HepG2 (cell line): ENCODE measurements around the gene FGF19. TPM values are rescaled to one million over a fixed set of nuclear protein-coding genes. Genes with fewer than 3 reads are reported as not detected.

Source experiments
- ARNTL ChIP-seq: sonication (generic); formaldehyde crosslinking; IDR thresholded peaks from 2 replicates; pipeline ENCODE4 v1.4.0; 2020; ENCODE audit warnings: mild to moderate bottlenecking, missing genetic modification reagents
- CCDC6 ChIP-seq: sonication (generic); formaldehyde crosslinking; IDR thresholded peaks from 2 replicates; pipeline ENCODE4 v1.8.1; 2022; ENCODE audit warnings: mild to moderate bottlenecking, missing genetic modification reagents, moderate library complexity
- DPF2 ChIP-seq: sonication (generic); formaldehyde crosslinking; IDR thresholded peaks from 2 replicates; pipeline ENCODE4 v1.4.0; 2020; ENCODE audit warnings: mild to moderate bottlenecking, low read depth, missing genetic modification reagents, borderline replicate concordance
- DZIP1 ChIP-seq: sonication (generic); formaldehyde crosslinking; IDR thresholded peaks from 2 replicates; pipeline ENCODE4 v1.5.0; 2020; ENCODE audit warnings: mild to moderate bottlenecking, missing genetic modification reagents
- HMGXB4 ChIP-seq, 2 experiments: sonication (generic) in 1 of 2; formaldehyde crosslinking in 1 of 2; IDR thresholded peaks; 2 replicates each; pipeline versions ENCODE4 v1.4.0 to v1.6.1; 2018 to 2020; ENCODE audit warnings: missing genetic modification reagents in 2 of 2, borderline replicate concordance in 1 of 2, low read depth in 1 of 2, mild to moderate bottlenecking in 1 of 2, missing biosample characterization in 1 of 2
- PHB2 ChIP-seq: fragments of 450-650 bp; IDR thresholded peaks from 2 replicates; pipeline ENCODE4 v1.6.1; 2018; ENCODE audit not compliant: partially characterized antibody
- RBFOX2 ChIP-seq: fragments of 200-400 bp; formaldehyde crosslinking; IDR thresholded peaks from 2 replicates; pipeline ENCODE4 v1.6.1; 2017; ENCODE audit warnings: low read depth, mild to moderate bottlenecking, low read length
- REL ChIP-seq: sonication (generic); formaldehyde crosslinking; conservative IDR thresholded peaks from 2 replicates; pipeline ENCODE4 v1.8.0; 2022; ENCODE audit warnings: mild to moderate bottlenecking, missing genetic modification reagents, moderate library complexity
- RXRB ChIP-seq: IDR thresholded peaks from 2 replicates; pipeline ENCODE4 v1.6.1; 2016; ENCODE audit warnings: borderline replicate concordance, missing genetic modification reagents, missing compliant biosample characterization
- SMAD1 ChIP-seq: sonication (generic); formaldehyde crosslinking; IDR thresholded peaks from 2 replicates; pipeline ENCODE4 v1.4.0; 2020; ENCODE audit warnings: missing genetic modification reagents, low read depth, mild to moderate bottlenecking, borderline replicate concordance
- UBTF ChIP-seq: sonication (generic); formaldehyde crosslinking; IDR thresholded peaks from 2 replicates; pipeline ENCODE4 v1.4.0; 2020; ENCODE audit warnings: mild to moderate bottlenecking, missing genetic modification reagents
- ZBTB39 ChIP-seq: sonication (generic); formaldehyde crosslinking; IDR thresholded peaks from 2 replicates; pipeline ENCODE4 v1.5.0; 2020; ENCODE audit warnings: missing genetic modification reagents
- ZNF362 ChIP-seq: sonication (generic); formaldehyde crosslinking; IDR thresholded peaks from 2 replicates; pipeline ENCODE4 v1.4.0; 2020; ENCODE audit warnings: missing genetic modification reagents, mild to moderate bottlenecking, borderline replicate concordance
- ZNF572 ChIP-seq: sonication (generic); formaldehyde crosslinking; IDR thresholded peaks from 2 replicates; pipeline ENCODE4 v1.5.1; 2020; ENCODE audit warnings: mild to moderate bottlenecking, missing genetic modification reagents
- ZNF746 ChIP-seq: sonication (generic); formaldehyde crosslinking; IDR thresholded peaks from 2 replicates; pipeline ENCODE4 v1.8.0; 2022; ENCODE audit warnings: mild to moderate bottlenecking, missing genetic modification reagents
- polyA plus RNA-seq, 8 experiments: library from polyadenylated mRNA; depleted of rRNA in 3 of 8; stranded (reverse) in 7 of 8; unstranded in 1 of 8; fragments of >200 nt; fragmentation: Illumina TruSeq in 4 of 8; extraction: Trizol in 4 of 8; gene quantifications; 2 replicates each; pipeline versions ENCODE4 v1.2.1 to v1.2.3, GENCODE V29; 2011 to 2016; ENCODE audit warnings: low read depth in 4 of 8, missing spikeins in 1 of 8, mixed read lengths in 1 of 8; ENCODE audit not compliant: insufficient read depth in 1 of 8
- total RNA-seq, 5 experiments: library from RNA; depleted of rRNA; stranded (reverse); fragments of >200 nt; fragmentation: Illumina TruSeq; extraction: Trizol; gene quantifications; 2 replicates each; pipeline ENCODE4 v1.2.3, GENCODE V29; 2016; ENCODE audit warnings: low read depth in 1 of 5

FGF19 gene
- total and polyA plus RNA-seq, 2 of the 13 experiments (the other 11 are each of a cell fraction or from before 2014, with no cell fraction given) = 0.07 TPM; not detected in 1

- TF ChIP-seq ZBTB39 (CRISPR knock-in tag) = no peak
- no peak for TF ChIP-seq RBFOX2
- no peak for TF ChIP-seq UBTF (CRISPR knock-in tag)
- TF ChIP-seq RXRB (CRISPR knock-in tag) = peak; percentile 37; the same call in 1 of the 2 replicates
- TF ChIP-seq ZNF362 (CRISPR knock-in tag) = no peak
- no peak for TF ChIP-seq CCDC6
- no peak for TF ChIP-seq DPF2
- TF ChIP-seq PHB2 = no peak
- no peak for TF ChIP-seq ZNF572 (CRISPR knock-in tag)
- TF ChIP-seq ARNTL = no peak
- TF ChIP-seq ZNF746 = peak; percentile 49; the same call in 1 of the 2 replicates
- TF ChIP-seq DZIP1 (CRISPR knock-in tag) = no peak
- no peak for TF ChIP-seq SMAD1 (CRISPR knock-in tag)
- TF ChIP-seq REL (CRISPR knock-in tag) = no peak
- peak; percentile 45 to 46; a peak in 2 of 4 replicates for TF ChIP-seq HMGXB4 (CRISPR knock-in tag; IDR thresholded peaks at IDR 0.05; ENCODE audit: borderline replicate concordance in 1 of 2, low read depth in 1 of 2)
Observed at GRCh38 chr11:69683764-69684333, 20.0 kb downstream of the FGF19 start (continued).
